Measurements from ENCODE around the gene AGBL3. TPM values are rescaled to one million over a fixed set of nuclear protein-coding genes. Genes with fewer than 3 reads are reported as not detected.

Gene AGBL3
- total and polyA plus RNA-seq, 2 of the 8 experiments (the other 6 are each of a cell fraction or from before 2014, with no cell fraction given): 1.1 to 1.9 TPM

GRCh38 chr7:135184254-135184841 lies 198.0 kb downstream of the AGBL3 start (continued):
- TF ChIP-seq CHD7 (IDR thresholded peaks at IDR 0.05; ENCODE audit: insufficient replicate concordance, low read length) (no peak), BCL11A (IDR thresholded peaks at IDR 0.05; ENCODE audit: low read depth in 2 of 2, low read length in 2 of 2) (no peak), TAF7 (optimal IDR thresholded peaks at IDR 0.05; ENCODE audit: borderline replicate concordance, low read depth, low read length) (no peak), MAX (IDR thresholded peaks at IDR 0.05) (no peak), ASH2L (IDR thresholded peaks at IDR 0.05; ENCODE audit: low read length) (no peak), CREB1 (IDR thresholded peaks at IDR 0.05) (no peak), SIRT6 (IDR thresholded peaks at IDR 0.05; ENCODE audit: low read length) (no peak), CTCF (IDR thresholded peaks at IDR 0.05; ENCODE audit: control extremely low read depth in 1 of 3, insufficient read depth in 1 of 3, low read depth in 1 of 3, low read length in 3 of 3) (no peak), JUN (IDR thresholded peaks at IDR 0.05; ENCODE audit: low read depth, low read length) (no peak)

All from H1 (cell line).